Astrocyte of the cerebellum (primary cell): Measurements from ENCODE around the gene CEP72.
"Not testable (repeated sequence)": the region's sequence is repeated elsewhere in the genome, so short reads cannot be mapped to it uniquely, and the experiment has no call there.

Experiments
- DNase-seq: peaks from one replicate; pipeline ENCODE4 v3.0.0-alpha.2; 2011; ENCODE audit warnings: low read depth
- H3K4me3 ChIP-seq: 2 replicates; pipeline ENCODE4 v1.5.1; 2011; ENCODE audit warnings: mild to moderate bottlenecking, low read depth, low read length, moderate library complexity
- in situ Hi-C: cut with HindIII; loops from 2 replicates; pipeline ENCODE4 v1.10.0; 2017; ENCODE audit warnings: low sequenced_read_pairs
- TF ChIP-seq, protein P1 (sequence below): IDR thresholded peaks from 2 replicates; pipeline ENCODE4 v1.5.1; 2012; ENCODE audit warnings: low read length, low read depth, moderate library complexity, mild to moderate bottlenecking; ENCODE audit errors: missing control alignments

CEP72 gene

DNA sequence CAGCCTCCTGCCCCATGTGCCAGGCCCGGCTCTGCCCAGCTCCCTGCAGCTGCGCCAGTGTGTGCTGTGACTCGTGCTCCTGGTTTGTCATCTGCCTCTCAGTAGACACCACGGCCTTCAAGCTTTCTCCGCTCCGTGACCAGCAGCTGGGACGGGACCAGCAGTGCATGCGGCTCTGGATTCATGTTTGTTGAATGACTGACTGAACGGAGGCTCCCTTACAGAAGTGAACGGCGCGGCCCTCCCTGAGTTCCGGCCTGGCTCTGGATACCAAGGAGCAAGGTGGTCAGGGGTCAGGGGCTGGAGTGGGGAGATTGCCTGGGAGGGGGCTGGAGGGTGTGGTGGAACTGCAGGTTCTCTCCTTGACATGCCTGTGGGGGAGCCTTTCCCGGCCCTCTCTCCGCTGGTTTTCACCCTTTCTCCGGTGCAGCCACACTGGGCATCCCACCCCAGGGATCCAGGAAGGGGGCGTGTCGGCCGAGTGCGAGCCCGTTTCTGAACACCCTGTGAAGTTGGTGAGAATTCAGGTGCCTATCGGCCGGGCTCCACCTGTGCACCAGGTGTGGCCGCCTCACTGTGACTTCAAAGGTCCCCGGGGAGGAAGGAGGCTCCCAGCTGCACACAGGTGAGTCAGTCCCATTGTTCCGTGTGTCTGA, 11.1 kb upstream of the CEP72 start:
- no peak for DNase-seq
- H3K4me3 ChIP-seq: no peak overlapping the region
- TF ChIP-seq, protein P1, sequence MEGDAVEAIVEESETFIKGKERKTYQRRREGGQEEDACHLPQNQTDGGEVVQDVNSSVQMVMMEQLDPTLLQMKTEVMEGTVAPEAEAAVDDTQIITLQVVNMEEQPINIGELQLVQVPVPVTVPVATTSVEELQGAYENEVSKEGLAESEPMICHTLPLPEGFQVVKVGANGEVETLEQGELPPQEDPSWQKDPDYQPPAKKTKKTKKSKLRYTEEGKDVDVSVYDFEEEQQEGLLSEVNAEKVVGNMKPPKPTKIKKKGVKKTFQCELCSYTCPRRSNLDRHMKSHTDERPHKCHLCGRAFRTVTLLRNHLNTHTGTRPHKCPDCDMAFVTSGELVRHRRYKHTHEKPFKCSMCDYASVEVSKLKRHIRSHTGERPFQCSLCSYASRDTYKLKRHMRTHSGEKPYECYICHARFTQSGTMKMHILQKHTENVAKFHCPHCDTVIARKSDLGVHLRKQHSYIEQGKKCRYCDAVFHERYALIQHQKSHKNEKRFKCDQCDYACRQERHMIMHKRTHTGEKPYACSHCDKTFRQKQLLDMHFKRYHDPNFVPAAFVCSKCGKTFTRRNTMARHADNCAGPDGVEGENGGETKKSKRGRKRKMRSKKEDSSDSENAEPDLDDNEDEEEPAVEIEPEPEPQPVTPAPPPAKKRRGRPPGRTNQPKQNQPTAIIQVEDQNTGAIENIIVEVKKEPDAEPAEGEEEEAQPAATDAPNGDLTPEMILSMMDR: no peak
- in situ Hi-C loops: loop anchor here (25.0 kb wide), 1 partner anchor 89 kb away; the partner anchor contains the start of gene SLC9A3

DNA sequence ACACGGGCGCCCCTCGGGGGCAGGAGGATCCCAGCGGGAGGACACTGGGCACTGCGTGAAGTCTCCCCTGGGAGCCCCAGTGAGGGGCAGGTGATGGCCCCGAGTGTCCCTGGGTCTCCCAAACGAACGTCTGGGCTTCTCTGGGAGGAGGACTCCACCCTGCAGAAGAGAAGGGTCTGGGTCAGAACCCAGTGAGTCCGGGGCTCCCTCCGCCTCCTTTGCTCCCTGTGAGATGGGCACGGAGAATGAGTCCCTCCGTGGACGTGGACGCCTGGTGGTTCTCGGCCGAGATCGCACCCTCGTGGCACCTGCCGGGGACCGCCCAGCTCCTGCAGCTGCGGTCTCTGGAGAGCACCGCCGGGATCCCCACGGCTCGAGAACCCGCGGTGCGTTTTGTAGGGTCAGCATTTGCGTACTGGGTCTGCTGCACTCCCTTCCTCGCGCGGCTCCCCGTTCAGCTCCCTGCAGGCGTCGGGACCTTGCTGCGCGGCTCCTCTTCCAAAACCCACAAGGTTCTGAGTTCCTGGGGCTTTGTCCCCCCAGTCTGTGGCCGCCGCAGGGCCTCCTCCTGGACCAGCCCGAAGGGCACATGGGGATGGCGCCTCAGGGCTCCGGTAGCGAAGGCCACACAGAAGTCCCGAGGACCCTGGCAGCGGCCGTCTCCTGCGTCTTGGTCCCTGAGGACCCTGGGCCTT, 10.2 kb upstream of the CEP72 start:
- TF ChIP-seq, protein P1: no peak
- in situ Hi-C loops: loop anchor here (25.0 kb wide), 1 partner anchor 90 kb away; the partner anchor contains the start of gene SLC9A3
- DNase-seq: no peak
- H3K4me3 ChIP-seq: no peak overlapping the region

DNA sequence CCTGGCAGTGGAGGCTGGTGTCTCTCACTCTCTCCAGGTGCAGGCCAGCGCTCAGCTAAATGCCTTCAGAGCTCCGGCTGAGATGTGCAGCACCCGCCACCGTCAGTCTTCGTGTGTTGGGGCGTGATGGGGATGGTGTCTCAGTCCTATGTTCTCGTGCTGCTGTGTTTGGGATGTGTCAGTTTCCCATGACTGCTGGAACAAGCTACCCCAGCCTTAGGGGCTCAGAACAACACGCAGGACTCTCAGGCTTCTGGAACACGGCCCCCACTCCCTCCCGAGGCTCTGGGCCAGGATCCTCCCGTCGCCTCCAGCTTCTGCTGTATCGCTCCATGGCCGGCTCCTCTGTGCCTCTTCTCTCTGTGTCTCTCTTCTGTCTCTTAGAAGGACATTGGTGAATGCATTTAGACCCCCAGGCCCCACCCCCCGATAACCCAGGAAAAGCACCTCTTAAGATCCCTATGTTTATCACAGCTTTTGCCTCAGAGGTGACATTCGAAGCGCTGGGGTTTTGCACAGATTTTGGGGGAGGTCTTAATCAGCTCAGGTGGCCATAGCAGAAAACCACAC, 9.6 kb upstream of the CEP72 start:
- DNase-seq: no peak
- TF ChIP-seq, protein P1: no peak
- in situ Hi-C loops: loop anchor here (25.0 kb wide), 1 partner anchor 90 kb away; the partner anchor contains the start of gene SLC9A3
- no peak overlapping the region for H3K4me3 ChIP-seq

DNA sequence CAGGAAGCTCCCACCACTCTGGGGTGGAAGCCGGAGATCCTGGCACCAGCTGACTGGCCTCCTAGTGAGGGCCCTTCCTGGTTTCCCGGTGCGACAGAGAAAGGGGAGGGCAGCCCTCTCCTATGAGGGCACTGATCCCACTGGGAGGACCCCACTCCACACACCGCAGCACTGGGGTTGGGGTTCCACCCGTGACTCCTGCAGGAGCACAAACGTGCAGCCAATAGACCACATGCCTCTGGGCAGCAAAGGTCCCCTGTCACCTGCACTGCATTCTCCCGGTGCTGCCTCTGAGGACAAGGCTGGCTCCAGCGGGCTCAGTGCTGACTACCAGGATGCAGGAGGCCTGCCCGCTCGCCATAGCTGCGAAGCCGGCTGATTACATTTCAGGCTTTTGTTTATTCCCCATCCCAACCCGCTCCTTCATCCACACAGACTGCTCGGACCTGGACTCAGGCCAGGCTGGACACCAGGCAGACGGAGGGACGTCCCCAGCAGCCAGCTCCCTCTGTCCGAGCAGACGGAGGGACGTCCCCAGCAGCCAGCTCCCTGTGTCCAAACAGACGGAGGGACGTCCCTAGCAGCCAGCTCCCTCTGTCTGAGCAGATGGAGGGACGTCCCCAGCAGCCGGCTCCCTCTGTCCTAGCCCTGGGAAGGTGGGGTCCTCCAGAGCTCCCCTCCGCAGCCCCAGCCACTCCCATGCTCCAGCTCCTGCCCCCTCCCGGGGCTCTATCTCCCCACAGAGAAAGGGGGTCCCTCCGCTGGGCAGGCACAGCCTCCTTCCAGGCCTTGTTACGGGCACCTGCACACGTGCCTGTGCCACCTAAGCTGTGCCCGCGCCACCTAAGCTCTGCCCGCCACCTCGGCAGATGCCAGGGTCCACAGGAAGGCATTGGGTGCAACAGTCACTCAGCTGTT, 8.8 kb upstream of the CEP72 start:
- TF ChIP-seq, protein P1: no peak
- in situ Hi-C loops: loop anchor here (25.0 kb wide), 1 partner anchor 91 kb away; the partner anchor contains the start of gene SLC9A3
- no peak overlapping the region for H3K4me3 ChIP-seq
- DNase-seq: no peak

DNA sequence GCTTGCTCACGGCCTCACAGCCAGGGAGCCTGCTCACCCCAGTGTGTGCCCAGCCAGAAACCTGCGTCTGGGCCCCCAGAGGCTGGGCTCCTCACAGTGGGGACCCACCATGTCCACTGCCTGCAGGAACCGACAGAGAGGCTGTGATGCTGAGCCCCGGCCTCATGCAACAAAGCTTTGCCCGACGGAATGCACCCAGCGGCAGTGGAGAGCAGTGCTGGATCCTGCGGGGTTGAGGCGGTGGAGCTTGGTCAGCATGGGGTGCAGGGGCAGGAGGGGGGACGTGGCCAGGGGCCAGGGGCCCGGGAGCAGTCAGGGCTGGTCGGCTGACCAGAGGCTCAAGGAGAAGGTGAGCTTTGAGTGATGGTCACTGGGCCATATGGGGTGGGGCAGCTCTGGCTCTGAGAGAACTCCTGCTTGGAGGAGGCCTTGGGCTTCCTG, 7.7 kb upstream of the CEP72 start:
- H3K4me3 ChIP-seq: no peak overlapping the region
- TF ChIP-seq, protein P1: no peak
- DNase-seq: no peak
- in situ Hi-C loops: loop anchor here (25.0 kb wide), 1 partner anchor 92 kb away; the partner anchor contains the start of gene SLC9A3

DNA sequence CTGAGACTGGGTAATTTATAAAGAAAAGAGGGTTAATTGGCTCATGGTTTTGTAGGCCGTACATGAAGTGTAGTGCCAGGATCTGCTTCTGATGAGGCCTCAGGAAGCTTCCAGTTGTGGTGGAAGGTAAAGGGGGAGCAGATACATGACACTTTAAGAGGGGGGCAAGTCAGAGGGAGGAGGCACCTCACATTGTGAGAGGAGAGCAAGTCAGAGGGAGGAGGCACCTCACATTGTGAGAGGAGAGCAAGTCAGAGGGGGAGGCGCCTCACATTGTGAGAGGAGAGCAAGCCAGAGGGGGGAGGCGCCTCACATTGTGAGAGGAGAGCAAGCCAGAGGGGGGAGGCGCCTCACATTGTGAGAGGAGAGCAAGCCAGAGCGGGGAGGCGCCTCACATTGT, 7.0 kb upstream of the CEP72 start:
- H3K4me3 ChIP-seq, DNase-seq: not testable (repeated sequence)
- in situ Hi-C loops: loop anchor here (25.0 kb wide), 1 partner anchor 93 kb away; the partner anchor contains the start of gene SLC9A3
